GM12873 (cell line): Measurements from ENCODE around the gene MRAP.

Source experiments
- CTCF ChIP-seq: IDR thresholded peaks from 2 replicates; pipeline ENCODE4 v1.5.1; 2012; ENCODE audit warnings: low read depth, mild to moderate bottlenecking, moderate library complexity, low read length, control low read depth; ENCODE audit not compliant: insufficient read depth; ENCODE audit errors: missing control alignments

The MRAP gene

GRCh38 chr21:32349333-32349944, 50.8 kb downstream of the MRAP start:
- TF ChIP-seq CTCF, result no peak

- no peak for TF ChIP-seq CTCF
Observed at GRCh38 chr21:32350211-32350980, 51.7 kb downstream of the MRAP start.

GRCh38 chr21:32350981-32351380, 52.3 kb downstream of the MRAP start:
- no peak for TF ChIP-seq CTCF

- TF ChIP-seq CTCF, result no peak
Observed at GRCh38 chr21:32351428-32351827, 52.8 kb downstream of the MRAP start.

- no peak for TF ChIP-seq CTCF
Observed at GRCh38 chr21:32352526-32352925, 53.9 kb downstream of the MRAP start.

- TF ChIP-seq CTCF, result no peak
Observed at GRCh38 chr21:32353002-32353711, 54.5 kb downstream of the MRAP start.

- TF ChIP-seq CTCF, result no peak
Observed at GRCh38 chr21:32356874-32357395, 58.3 kb downstream of the MRAP start.
